Embryonic facial prominence (tissue), 1 donor: ENCODE results near the gene LRMDA.
"Not testable (repeated sequence)": the region's sequence is repeated elsewhere in the genome, so short reads cannot be mapped to it uniquely, and the experiment has no call there.

Source experiments
- DNase-seq: peaks from one replicate; pipeline ENCODE4 v3.0.0-alpha.2; 2016; ENCODE audit errors: extremely low spot score

The LRMDA gene

GRCh38 chr10:76045174-76045573 lies 613.8 kb downstream of the LRMDA start:
- DNase-seq = no peak

DNA sequence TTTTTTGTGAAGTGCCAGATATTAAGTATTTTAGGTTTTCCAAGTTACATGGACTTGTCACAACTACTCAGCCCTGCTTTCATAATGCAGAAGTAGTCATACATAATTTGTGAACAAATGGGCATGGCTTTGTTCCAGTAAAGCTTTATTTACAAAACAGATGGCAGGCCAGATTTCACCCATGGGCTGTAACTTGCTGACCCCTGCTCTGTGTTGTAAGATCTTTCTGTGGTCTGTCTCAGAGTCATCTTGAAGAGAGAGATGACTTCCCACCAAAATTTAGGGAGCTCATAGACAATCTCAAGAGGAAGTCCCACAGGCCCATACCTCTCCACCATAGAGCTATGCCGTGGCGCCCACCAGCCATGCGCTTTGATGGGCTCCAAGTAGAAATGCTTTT lies 616.1 kb downstream of the LRMDA start:
- DNase-seq = no peak

- DNase-seq = no peak
Measured at GRCh38 chr10:76049581-76050290, 618.3 kb downstream of the LRMDA start.

- DNase-seq = no peak
Measured at GRCh38 chr10:76050291-76050625, 618.8 kb downstream of the LRMDA start.

DNA sequence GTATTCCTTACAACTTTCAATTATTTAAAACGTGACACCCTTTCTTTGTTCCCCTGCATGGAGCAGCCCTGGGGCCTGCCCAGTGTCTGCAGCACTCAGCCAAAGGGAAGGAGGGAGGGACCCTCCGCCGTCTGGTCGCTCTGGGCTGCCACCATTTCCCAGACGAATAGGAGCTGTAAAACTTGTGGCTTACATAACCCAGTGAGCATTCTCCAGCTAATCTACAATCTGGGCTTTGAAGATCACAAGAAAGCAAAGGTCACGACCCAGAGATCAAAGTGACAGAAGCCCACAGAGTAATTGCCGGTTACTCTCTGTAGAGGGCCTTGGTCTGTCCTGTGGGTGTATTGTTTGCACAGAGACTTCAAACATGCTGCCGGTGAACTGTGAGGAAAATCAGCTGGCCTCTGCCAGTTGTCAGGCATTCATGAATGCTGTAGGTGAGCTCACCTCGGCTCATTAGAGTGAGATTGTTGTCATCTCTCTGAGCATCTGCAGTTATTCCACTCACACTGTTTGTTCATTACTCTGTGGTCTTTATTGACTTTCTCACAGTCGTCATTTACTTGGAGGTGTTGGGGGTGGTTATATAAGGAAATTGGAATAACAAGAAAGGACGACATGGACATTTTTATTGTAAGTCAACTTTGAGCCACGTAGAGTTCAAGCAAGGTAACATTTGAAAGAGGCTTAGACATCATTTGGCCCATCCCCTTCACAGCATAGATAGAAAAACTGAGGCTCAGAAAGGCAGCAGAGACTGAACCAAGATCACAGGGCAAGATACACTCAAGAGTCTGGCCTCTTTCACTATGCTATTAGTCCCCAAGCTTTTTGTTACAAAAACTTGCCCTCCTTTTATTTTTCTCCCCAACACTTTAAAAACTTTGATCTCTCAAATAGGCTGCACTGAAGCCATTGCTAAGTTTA lies 619.8 kb downstream of the LRMDA start:
- no peak for DNase-seq

- no peak for DNase-seq
Measured at GRCh38 chr10:76052682-76053503, 621.5 kb downstream of the LRMDA start.

GRCh38 chr10:76055466-76055865 lies 624.0 kb downstream of the LRMDA start:
- DNase-seq = no peak

DNA sequence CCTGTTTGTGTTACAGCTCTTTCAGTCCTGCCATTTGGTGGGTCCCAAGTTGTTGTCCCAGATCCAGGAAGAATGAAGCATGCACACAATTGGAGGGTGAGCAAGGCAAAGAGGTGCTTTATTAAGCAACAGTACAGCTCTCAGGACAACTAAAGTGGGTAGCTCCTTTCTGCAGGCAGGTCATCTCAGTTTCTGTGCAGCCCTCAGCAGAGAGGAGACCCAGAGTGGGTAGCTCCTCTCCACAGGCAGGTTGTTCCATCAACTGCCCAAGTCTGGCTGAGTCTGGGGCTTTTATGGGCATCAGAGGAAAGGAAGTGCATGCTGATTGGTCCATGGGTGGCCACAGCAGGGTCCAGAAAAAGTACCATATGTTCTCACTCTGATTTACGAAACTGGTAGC lies 624.5 kb downstream of the LRMDA start:
- no peak for DNase-seq

DNA sequence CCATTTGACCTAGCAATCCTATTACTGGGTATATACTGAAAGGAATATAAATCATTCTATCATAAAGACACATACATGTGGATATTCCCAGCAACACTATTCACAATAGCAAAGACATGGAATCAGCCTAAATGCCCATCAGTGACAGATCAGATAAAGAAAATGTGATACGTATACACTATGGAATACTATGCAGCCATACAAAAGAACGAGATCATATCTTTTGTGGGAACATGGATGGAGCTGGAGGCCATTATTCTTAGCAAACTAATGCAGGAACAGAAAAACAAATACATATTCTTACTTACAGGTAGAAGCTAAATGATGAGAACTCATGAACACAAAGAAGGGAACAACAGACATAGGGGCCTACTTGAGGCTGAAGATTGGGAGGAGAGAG lies 629.6 kb downstream of the LRMDA start:
- not testable (repeated sequence) for DNase-seq

DNA sequence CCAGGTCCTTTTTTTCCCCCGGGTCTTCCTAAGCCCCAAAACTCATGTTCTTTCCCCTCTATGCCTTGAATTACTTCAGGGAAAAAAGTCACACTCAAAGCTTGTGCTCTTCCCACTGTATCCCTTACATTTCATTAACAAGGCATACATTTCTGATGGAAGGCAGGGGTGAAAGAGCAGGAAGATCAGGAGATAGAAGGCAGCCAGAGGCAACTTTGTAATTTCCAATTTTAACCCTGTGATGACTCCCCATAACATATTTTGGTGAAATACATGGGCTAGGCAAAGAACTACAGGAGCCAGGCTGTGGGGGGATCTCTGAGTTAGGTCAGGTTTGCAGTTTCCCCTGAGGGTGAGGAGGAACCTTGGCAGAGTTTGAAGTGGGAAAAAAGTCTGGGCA lies 635.0 kb downstream of the LRMDA start:
- DNase-seq = no peak

DNA sequence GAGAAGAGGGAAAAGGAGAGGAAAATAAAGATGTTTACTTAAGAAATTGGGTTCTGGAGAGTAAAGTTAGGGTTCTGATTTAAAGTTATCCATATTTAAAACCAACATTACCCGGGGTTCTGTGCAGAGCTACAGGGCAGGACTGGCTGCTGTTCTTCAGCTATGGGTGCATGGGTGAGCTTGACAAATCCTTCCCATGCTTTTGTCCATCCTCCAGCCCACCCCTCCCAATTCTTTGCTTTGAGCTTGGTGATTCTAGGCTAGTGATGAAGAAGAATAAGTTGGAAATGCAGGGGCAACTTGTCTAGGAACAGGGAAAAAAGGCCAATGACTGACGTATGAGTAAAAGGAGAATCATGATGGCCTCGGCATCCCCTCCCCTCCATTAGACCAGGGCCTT lies 636.0 kb downstream of the LRMDA start:
- no peak for DNase-seq

DNA sequence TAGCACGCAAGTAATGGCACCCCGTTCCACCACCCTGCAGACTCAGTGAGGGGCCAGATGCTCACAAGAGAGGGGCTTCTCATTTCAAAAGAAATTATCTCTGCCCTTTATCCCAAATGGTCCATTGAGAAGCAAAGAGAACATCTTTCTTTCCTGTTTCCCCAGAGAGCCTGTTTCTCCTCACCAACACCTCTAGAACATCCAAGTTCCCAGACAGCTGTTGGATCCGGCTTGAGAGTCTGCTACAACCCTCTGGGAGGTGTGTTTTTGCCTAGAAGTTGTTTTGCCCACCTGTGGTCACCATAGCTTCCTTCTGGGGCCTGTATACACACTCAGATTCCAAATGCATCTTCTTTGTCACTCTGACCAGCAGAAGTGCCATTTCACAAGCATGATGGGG lies 637.4 kb downstream of the LRMDA start:
- no peak for DNase-seq

- no peak for DNase-seq
Measured at GRCh38 chr10:76070916-76071315, 639.5 kb downstream of the LRMDA start.

DNA sequence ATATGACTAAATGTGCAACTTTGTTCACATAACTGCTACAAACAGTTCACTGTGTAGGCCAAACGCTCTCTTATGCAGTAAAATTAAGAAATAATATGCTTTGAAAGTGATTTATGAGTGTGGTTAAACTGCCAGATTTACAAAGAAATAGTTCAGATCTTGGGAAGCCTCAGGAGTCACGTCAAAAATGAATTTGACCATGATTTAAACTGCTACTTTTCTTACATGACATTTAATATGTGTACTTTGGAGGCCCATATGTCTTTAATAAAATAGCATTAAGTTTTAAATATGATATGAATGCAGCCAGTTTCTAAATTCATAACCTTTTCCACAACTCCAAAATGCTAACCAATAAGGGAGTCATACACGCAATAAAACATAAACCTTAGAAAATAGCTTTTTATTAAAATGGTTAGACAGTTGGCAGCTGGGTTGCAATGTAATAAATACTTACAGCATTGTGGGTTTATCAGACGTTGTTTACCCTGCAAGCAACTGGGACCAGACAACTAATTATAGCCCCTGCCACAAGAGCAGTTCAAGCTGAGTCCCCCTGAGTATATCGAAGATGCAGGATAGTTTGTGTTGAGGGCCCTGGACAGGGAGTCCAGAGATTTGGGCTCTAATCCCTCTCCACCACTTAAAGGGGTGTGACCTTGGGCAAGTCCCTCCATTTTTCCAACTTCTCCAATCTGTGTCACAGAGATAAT lies 640.4 kb downstream of the LRMDA start:
- peak; percentile 77 for DNase-seq

DNA sequence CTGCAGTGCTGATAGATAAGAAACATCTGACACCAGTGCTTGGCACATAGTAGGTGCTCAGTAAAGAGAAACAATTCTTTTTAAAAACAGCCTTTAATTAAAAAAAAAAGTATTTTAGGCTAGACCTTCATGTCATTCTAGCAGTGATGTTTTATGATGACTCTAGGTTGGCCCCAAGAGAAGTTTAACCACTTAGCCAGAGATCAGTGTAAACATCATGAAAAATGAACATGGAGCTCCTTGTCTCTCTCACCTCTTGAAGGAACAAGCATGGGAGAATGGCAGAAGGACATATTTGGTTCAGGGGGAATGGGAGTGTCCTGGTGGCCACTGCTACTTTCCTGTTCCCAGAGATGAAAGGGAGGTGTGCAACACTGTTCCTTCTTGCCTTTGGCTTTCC lies 641.0 kb downstream of the LRMDA start:
- DNase-seq = no peak

DNA sequence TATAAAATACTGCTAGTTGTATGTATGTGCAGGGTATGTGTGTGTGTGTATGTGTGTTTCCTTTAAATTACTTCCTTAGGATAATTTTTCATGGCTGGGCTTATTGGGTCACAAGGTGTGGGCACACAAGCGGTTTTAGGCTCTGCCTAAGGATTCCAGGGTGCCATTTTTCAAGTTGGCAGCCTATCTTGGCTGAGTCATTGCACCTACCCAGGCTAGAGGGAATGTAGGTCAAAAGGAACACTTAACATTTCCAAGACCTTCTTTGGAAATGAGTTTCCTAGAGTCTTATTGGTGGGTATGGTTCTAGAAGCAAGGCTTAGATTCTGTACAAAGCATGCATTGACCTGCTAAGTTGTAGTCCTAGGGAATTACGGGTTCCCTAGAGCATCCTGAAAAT lies 642.1 kb downstream of the LRMDA start:
- DNase-seq = no peak

- DNase-seq = no peak
Measured at GRCh38 chr10:76074659-76075058, 643.2 kb downstream of the LRMDA start.

GRCh38 chr10:76080451-76080850 lies 649.0 kb downstream of the LRMDA start:
- no peak for DNase-seq

DNA sequence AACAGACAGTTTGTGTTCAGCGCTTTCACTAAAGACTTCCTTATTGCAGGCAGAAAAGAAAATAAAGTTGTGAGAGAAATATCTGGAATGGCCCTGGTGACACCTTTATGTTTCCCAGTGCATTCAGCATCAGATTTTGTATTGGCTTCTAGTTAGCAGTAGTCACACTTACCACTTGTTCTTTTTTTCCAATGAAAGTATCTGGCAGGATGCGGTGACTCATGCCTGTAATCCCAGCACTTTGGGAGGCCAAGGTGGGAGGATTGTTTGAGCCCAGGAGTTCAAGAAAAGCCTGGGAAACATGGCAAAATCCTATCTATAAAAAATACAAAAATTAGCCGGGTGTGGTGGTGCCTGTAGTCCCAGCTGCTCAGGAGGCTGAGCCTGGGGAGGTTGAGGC lies 649.6 kb downstream of the LRMDA start:
- no peak for DNase-seq

- DNase-seq = no peak
Measured at GRCh38 chr10:76082232-76082631, 650.8 kb downstream of the LRMDA start.

DNA sequence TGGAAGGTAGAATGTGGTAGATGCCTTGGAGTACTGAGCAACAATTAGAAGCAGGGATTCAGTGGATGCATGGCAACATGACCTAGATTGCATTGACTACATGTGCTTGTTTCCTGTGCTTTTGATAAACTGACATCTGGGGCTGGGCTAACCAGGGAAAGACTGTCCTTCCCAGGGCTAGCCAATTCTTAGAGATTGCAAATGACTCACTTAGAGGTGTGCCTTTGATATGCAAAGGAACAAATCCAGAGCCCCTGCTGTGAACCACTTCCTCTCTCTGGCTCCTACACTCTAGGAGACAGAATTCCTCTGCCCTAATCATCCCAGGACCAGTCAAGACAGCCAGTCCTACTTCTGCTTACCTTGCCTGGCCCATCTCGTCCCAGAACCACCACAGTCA lies 651.5 kb downstream of the LRMDA start:
- DNase-seq = no peak
